DMS53 (cell line): ENCODE results near the gene HIBADH.

Source experiments
- DNase-seq: peaks from one replicate; lab custom pipeline; 2025; lab: John Stamatoyannopoulos, UW

HIBADH gene

GRCh38 chr7:27662490-27663205 lies at the start of gene HIBADH:
TSS of gene HIBADH (minus strand) at chr7:27662883. CDS start at chr7:27662788, 95 bp downstream.
- peak; percentile 100 for DNase-seq

- no peak for DNase-seq
Measured at GRCh38 chr7:27712217-27712616, 49.5 kb upstream of the HIBADH start.

GRCh38 chr7:27709137-27710075 lies 46.7 kb upstream of the HIBADH start:
- DNase-seq, result no peak

GRCh38 chr7:27708485-27708884 lies 45.8 kb upstream of the HIBADH start:
- no peak for DNase-seq

- DNase-seq, result no peak
Measured at GRCh38 chr7:27705200-27705594, 42.5 kb upstream of the HIBADH start.

GRCh38 chr7:27704422-27705199 lies 41.9 kb upstream of the HIBADH start:
- no peak for DNase-seq

GRCh38 chr7:27703181-27703580 lies 40.5 kb upstream of the HIBADH start:
- no peak for DNase-seq

GRCh38 chr7:27700501-27700900 lies 37.8 kb upstream of the HIBADH start:
- no peak for DNase-seq

- DNase-seq, result no peak
Measured at GRCh38 chr7:27699751-27700150, 37.1 kb upstream of the HIBADH start.

- peak; percentile 55 for DNase-seq
Measured at GRCh38 chr7:27697861-27698430, 35.3 kb upstream of the HIBADH start.

GRCh38 chr7:27695096-27695495 lies 32.4 kb upstream of the HIBADH start:
- no peak for DNase-seq

GRCh38 chr7:27693794-27694193 lies 31.1 kb upstream of the HIBADH start:
- no peak for DNase-seq

GRCh38 chr7:27690649-27691048 lies 28.0 kb upstream of the HIBADH start:
- DNase-seq, result no peak

GRCh38 chr7:27689591-27690164 lies 27.0 kb upstream of the HIBADH start:
- DNase-seq, result peak; percentile 64

- DNase-seq, result no peak
Measured at GRCh38 chr7:27689150-27689549, 26.5 kb upstream of the HIBADH start.

- no peak for DNase-seq
Measured at GRCh38 chr7:27688646-27689045, 26.0 kb upstream of the HIBADH start.

- DNase-seq, result no peak
Measured at GRCh38 chr7:27688056-27688455, 25.4 kb upstream of the HIBADH start.

GRCh38 chr7:27686315-27686714 lies 23.6 kb upstream of the HIBADH start:
- DNase-seq, result no peak

GRCh38 chr7:27685893-27686292 lies 23.2 kb upstream of the HIBADH start:
- no peak for DNase-seq

GRCh38 chr7:27685209-27685608 lies 22.5 kb upstream of the HIBADH start:
- DNase-seq, result no peak

- DNase-seq, result no peak
Measured at GRCh38 chr7:27684491-27684890, 21.8 kb upstream of the HIBADH start.

GRCh38 chr7:27680610-27681009 lies 17.9 kb upstream of the HIBADH start:
- no peak for DNase-seq
